HEK293 (cell line): Measurements from ENCODE around the gene PDE4D.
"Not testable (repeated sequence)": the region's sequence is repeated elsewhere in the genome, so short reads cannot be mapped to it uniquely, and the experiment has no call there.

Experiments used
- CTCF ChIA-PET: fragments of 350-600 bp; formaldehyde crosslinking; extraction: SDS; loops from one replicate; lab custom pipeline; 2021; ENCODE audit warnings: antibody characterized with exemption; lab: Yijun Ruan, JAX
- POLR2A ChIA-PET: fragments of 300-600 bp; formaldehyde crosslinking; extraction: SDS; loops from one replicate; lab custom pipeline; 2020; ENCODE audit warnings: antibody characterized with exemption, inconsistent platforms; lab: Yijun Ruan, JAX
- H3K27ac ChIP-seq: fragments of 200-500 bp; sonication (Bioruptor generic); 2 replicates; pipeline ENCODE4 v1.5.1; 2014; ENCODE audit warnings: low read depth, low read length, control low read depth, inconsistent platforms; ENCODE audit errors: extremely low read depth
- H3K36me3 ChIP-seq, 2 experiments: fragments of 200-500 bp in 1 of 2; sonication (Bioruptor generic) in 1 of 2; 1 replicate in 1 of 2; 2 replicates in 1 of 2; pipeline ENCODE4 v1.5.1; 2014 to 2017; ENCODE audit warnings: inconsistent platforms in 2 of 2, low read length in 2 of 2; ENCODE audit not compliant: control insufficient read depth in 2 of 2, insufficient read depth in 1 of 2
- H3K4me1 ChIP-seq: fragments of 200-500 bp; sonication (Bioruptor generic); 2 replicates; pipeline ENCODE4 v1.5.1; 2014; ENCODE audit warnings: mild to moderate bottlenecking, low read length, inconsistent platforms; ENCODE audit not compliant: control insufficient read depth, insufficient read depth
- H3K4me3 ChIP-seq: 2 replicates; pipeline ENCODE4 v1.5.1; 2011; ENCODE audit warnings: low read depth, mild to moderate bottlenecking, control low read depth, low read length, moderate library complexity
- H3K9me3 ChIP-seq: fragments of 200-500 bp; sonication (Bioruptor generic); 2 replicates; pipeline ENCODE4 v1.5.1; 2014; ENCODE audit warnings: low read depth, low read length, inconsistent platforms; ENCODE audit not compliant: control insufficient read depth, insufficient read depth
- GLIS1 ChIP-seq: fragments of 450-650 bp; formaldehyde crosslinking; IDR thresholded peaks from 2 replicates; pipeline ENCODE4 v1.5.1; 2016; ENCODE audit warnings: missing biosample characterization, missing genetic modification characterization
- HOXC10 ChIP-seq: sonication (generic); formaldehyde crosslinking; IDR thresholded peaks from 2 replicates; pipeline ENCODE4 v1.8.1; 2023; ENCODE audit warnings: mild to moderate bottlenecking, missing genetic modification reagents
- KLF7 ChIP-seq: fragments of 450-650 bp; formaldehyde crosslinking; IDR thresholded peaks from 2 replicates; pipeline ENCODE4 v1.5.1; 2016; ENCODE audit warnings: missing biosample characterization, missing genetic modification characterization, borderline replicate concordance
- KLF8 ChIP-seq: fragments of 450-650 bp; formaldehyde crosslinking; IDR thresholded peaks from 2 replicates; pipeline ENCODE4 v1.5.1; 2016; ENCODE audit warnings: missing biosample characterization, missing genetic modification characterization
- RBAK ChIP-seq: fragments of 450-650 bp; formaldehyde crosslinking; IDR thresholded peaks from 2 replicates; pipeline ENCODE4 v1.5.1; 2016; ENCODE audit warnings: missing biosample characterization, missing genetic modification characterization
- SETDB1 ChIP-seq: IDR thresholded peaks from one replicate; pipeline ENCODE4 v1.6.1; 2017; ENCODE audit warnings: mild to moderate bottlenecking, low read length, moderate library complexity, mixed read lengths; ENCODE audit not compliant: insufficient read length
- YY1 ChIP-seq: fragments of 450-650 bp; formaldehyde crosslinking; IDR thresholded peaks from 2 replicates; pipeline ENCODE4 v1.5.1; 2018; ENCODE audit warnings: missing biosample characterization, missing genetic modification characterization
- ZNF10 ChIP-seq: fragments of 450-650 bp; formaldehyde crosslinking; IDR thresholded peaks from 2 replicates; pipeline ENCODE4 v1.5.1; 2017; ENCODE audit warnings: missing biosample characterization, missing genetic modification characterization
- ZNF155 ChIP-seq: fragments of 450-650 bp; formaldehyde crosslinking; IDR thresholded peaks from 2 replicates; pipeline ENCODE4 v1.5.1; 2016; ENCODE audit warnings: missing biosample characterization, missing genetic modification characterization
- ZNF221 ChIP-seq: fragments of 450-650 bp; formaldehyde crosslinking; IDR thresholded peaks from 2 replicates; pipeline ENCODE4 v1.5.1; 2017; ENCODE audit warnings: missing biosample characterization, missing genetic modification characterization, borderline replicate concordance
- ZNF341 ChIP-seq: fragments of 450-650 bp; formaldehyde crosslinking; IDR thresholded peaks from 2 replicates; pipeline ENCODE4; 2016; ENCODE audit warnings: low read depth, missing biosample characterization, missing genetic modification characterization
- ZNF354C ChIP-seq: fragments of 450-650 bp; formaldehyde crosslinking; IDR thresholded peaks from 2 replicates; pipeline ENCODE4 v1.5.1; 2016; ENCODE audit warnings: missing biosample characterization, missing genetic modification characterization, low read depth, borderline replicate concordance
- ZNF404 ChIP-seq: fragments of 450-650 bp; formaldehyde crosslinking; IDR thresholded peaks from 2 replicates; pipeline ENCODE4 v1.5.1; 2017; ENCODE audit warnings: missing biosample characterization, missing genetic modification characterization
- ZNF416 ChIP-seq: fragments of 450-650 bp; formaldehyde crosslinking; IDR thresholded peaks from 2 replicates; pipeline ENCODE4 v1.5.1; 2016; ENCODE audit warnings: missing biosample characterization, missing genetic modification characterization
- ZNF473 ChIP-seq: fragments of 450-650 bp; formaldehyde crosslinking; IDR thresholded peaks from 2 replicates; pipeline ENCODE4 v1.5.1; 2017; ENCODE audit warnings: missing biosample characterization, missing genetic modification characterization
- ZNF501 ChIP-seq: fragments of 450-650 bp; formaldehyde crosslinking; IDR thresholded peaks from 2 replicates; pipeline ENCODE4 v1.5.1; 2016; ENCODE audit warnings: missing biosample characterization, missing genetic modification characterization
- ZNF529 ChIP-seq: fragments of 450-650 bp; formaldehyde crosslinking; IDR thresholded peaks from 2 replicates; pipeline ENCODE4 v1.5.1; 2017; ENCODE audit warnings: missing genetic modification characterization, missing biosample characterization; ENCODE audit not compliant: insufficient replicate concordance
- ZNF530 ChIP-seq: fragments of 450-650 bp; formaldehyde crosslinking; IDR thresholded peaks from 2 replicates; pipeline ENCODE4 v1.5.1; 2016; ENCODE audit warnings: low read depth, missing biosample characterization, missing genetic modification characterization
- ZNF544 ChIP-seq: fragments of 450-650 bp; formaldehyde crosslinking; IDR thresholded peaks from 2 replicates; pipeline ENCODE4 v1.5.0; 2017; ENCODE audit warnings: missing biosample characterization, missing genetic modification characterization
- ZNF561 ChIP-seq: fragments of 450-650 bp; IDR thresholded peaks from 2 replicates; pipeline ENCODE4 v1.5.1; 2018; ENCODE audit warnings: missing biosample characterization, missing genetic modification characterization, borderline replicate concordance
- ZNF623 ChIP-seq: fragments of 450-650 bp; formaldehyde crosslinking; IDR thresholded peaks from 2 replicates; pipeline ENCODE4 v1.5.1; 2016; ENCODE audit warnings: missing biosample characterization, missing genetic modification characterization
- ZNF664 ChIP-seq: fragments of 450-650 bp; formaldehyde crosslinking; IDR thresholded peaks from 2 replicates; pipeline ENCODE4 v1.5.1; 2016; ENCODE audit warnings: missing biosample characterization, missing genetic modification characterization
- ZNF776 ChIP-seq: fragments of 450-650 bp; formaldehyde crosslinking; IDR thresholded peaks from 2 replicates; pipeline ENCODE4 v1.5.0; 2017; ENCODE audit warnings: missing biosample characterization, missing genetic modification characterization, borderline replicate concordance
- ZNF830 ChIP-seq: fragments of 450-650 bp; IDR thresholded peaks from 2 replicates; pipeline ENCODE4 v1.5.0; 2018; ENCODE audit warnings: missing biosample characterization, missing genetic modification characterization, low read depth, mild to moderate bottlenecking, moderate library complexity
- TF ChIP-seq, protein P1 (sequence below): fragments of 450-650 bp; formaldehyde crosslinking; IDR thresholded peaks from 2 replicates; pipeline ENCODE4 v1.5.1; 2016; ENCODE audit warnings: missing biosample characterization, missing genetic modification characterization
- TF ChIP-seq, protein P2 (sequence below): fragments of 450-650 bp; formaldehyde crosslinking; IDR thresholded peaks from 2 replicates; pipeline ENCODE4 v1.5.1; 2017; ENCODE audit warnings: missing biosample characterization, missing genetic modification characterization
- TF ChIP-seq, protein P3 (sequence below): fragments of 450-650 bp; formaldehyde crosslinking; IDR thresholded peaks from 2 replicates; pipeline ENCODE4 v1.5.1; 2016; ENCODE audit warnings: missing biosample characterization, missing genetic modification characterization

Gene PDE4D

DNA sequence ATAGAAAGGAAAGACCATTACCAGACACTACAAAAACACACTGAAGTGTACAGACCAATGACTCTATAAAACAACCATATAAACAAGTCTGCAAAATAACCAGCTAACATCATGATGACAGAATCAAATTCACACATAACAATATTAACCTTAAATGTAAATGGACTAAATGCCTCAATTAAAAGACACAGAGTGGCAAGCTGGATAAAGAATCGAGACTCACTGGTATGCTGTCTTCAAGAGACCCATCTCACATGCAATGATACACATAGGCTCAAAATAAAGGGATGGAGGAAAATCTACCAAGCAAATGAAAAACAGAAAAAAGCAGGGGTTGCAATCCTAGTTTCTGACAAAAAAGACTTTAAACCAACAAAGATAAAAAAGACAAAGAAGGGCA lies 519.5 kb downstream of the PDE4D start:
- CTCF ChIA-PET: interaction anchor here (0.6 to 2.2 kb wide), 3 partner anchors 57 to 186 kb away, joined by 3 to 11 read pairs (median 4); no protein-coding TSS in a partner anchor
- POLR2A ChIA-PET, H3K9me3 ChIP-seq, H3K27ac ChIP-seq, H3K4me1 ChIP-seq, H3K4me3 ChIP-seq, H3K36me3 ChIP-seq: not testable (repeated sequence)
- TF ChIP-seq ZNF529 (tag by site-specific recombination): peak; percentile 97
- TF ChIP-seq SETDB1: peak; percentile 90

DNA sequence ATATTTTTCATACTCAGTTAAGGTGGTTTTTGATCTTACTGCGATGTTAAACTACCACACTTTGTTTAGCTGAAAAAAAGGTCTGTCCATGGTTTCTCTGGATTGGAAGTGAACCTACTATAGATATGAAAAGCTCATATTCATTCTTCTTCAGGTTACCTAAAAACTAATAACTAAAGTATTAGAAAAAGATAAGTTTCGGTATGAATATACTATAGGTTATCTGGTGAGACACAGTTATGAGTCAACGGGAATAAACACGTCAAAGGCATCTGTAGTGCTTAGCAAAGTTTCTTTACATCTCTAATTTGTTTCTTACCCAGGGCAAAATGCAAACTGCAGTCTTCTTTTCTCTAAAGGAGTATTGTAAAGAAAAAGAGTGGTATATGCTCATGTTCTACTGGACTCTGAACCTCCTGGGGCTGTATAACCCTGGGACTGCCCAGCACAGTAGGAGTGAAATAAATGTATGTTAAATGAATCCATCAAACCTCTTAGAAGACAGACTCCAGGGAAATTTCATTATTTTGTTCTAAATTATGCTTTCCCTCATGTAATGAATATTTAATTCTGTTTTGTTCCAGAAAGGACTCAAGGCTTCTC lies 521.9 kb downstream of the PDE4D start:
- CTCF ChIA-PET: interaction anchor here (0.5 to 4.5 kb wide), 4 partner anchors 9 to 183 kb away, joined by 3 to 17 read pairs (median 8); no protein-coding TSS in a partner anchor
- Histone ChIP-seq H3K9me3 (no peaks in the 10 kb centered on the region), H3K4me1 (no peaks in the 10 kb centered on the region), H3K4me3 (no peak overlapping the region), H3K36me3 (no peaks in the 10 kb centered on the region), H3K27ac (no peak overlapping the region)
- no peak for TF ChIP-seq ZNF664 (tag by site-specific recombination)
- TF ChIP-seq YY1 (tag by site-specific recombination): no peak
- no peak for TF ChIP-seq KLF8 (tag by site-specific recombination)
- TF ChIP-seq ZNF530: no peak
- no peak for TF ChIP-seq ZNF10 (tag by site-specific recombination)
- TF ChIP-seq ZNF830 (tag by site-specific recombination): no peak
- TF ChIP-seq, protein P1, sequence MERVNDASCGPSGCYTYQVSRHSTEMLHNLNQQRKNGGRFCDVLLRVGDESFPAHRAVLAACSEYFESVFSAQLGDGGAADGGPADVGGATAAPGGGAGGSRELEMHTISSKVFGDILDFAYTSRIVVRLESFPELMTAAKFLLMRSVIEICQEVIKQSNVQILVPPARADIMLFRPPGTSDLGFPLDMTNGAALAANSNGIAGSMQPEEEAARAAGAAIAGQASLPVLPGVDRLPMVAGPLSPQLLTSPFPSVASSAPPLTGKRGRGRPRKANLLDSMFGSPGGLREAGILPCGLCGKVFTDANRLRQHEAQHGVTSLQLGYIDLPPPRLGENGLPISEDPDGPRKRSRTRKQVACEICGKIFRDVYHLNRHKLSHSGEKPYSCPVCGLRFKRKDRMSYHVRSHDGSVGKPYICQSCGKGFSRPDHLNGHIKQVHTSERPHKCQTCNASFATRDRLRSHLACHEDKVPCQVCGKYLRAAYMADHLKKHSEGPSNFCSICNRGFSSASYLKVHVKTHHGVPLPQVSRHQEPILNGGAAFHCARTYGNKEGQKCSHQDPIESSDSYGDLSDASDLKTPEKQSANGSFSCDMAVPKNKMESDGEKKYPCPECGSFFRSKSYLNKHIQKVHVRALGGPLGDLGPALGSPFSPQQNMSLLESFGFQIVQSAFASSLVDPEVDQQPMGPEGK (tag by site-specific recombination): no peak
- TF ChIP-seq ZNF473 (tag by site-specific recombination): no peak
- TF ChIP-seq ZNF354C (tag by site-specific recombination): no peak
- no peak for TF ChIP-seq ZNF221 (tag by site-specific recombination)
- TF ChIP-seq GLIS1 (tag by site-specific recombination): no peak
- TF ChIP-seq ZNF155 (tag by site-specific recombination): no peak
- TF ChIP-seq, protein P2, sequence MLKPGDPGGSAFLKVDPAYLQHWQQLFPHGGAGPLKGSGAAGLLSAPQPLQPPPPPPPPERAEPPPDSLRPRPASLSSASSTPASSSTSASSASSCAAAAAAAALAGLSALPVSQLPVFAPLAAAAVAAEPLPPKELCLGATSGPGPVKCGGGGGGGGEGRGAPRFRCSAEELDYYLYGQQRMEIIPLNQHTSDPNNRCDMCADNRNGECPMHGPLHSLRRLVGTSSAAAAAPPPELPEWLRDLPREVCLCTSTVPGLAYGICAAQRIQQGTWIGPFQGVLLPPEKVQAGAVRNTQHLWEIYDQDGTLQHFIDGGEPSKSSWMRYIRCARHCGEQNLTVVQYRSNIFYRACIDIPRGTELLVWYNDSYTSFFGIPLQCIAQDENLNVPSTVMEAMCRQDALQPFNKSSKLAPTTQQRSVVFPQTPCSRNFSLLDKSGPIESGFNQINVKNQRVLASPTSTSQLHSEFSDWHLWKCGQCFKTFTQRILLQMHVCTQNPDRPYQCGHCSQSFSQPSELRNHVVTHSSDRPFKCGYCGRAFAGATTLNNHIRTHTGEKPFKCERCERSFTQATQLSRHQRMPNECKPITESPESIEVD (tag by site-specific recombination): no peak
- no peak for TF ChIP-seq ZNF561 (tag by site-specific recombination)
- TF ChIP-seq ZNF341 (tag by site-specific recombination): no peak
- no peak for TF ChIP-seq ZNF404
- POLR2A ChIA-PET: no interaction called here

DNA sequence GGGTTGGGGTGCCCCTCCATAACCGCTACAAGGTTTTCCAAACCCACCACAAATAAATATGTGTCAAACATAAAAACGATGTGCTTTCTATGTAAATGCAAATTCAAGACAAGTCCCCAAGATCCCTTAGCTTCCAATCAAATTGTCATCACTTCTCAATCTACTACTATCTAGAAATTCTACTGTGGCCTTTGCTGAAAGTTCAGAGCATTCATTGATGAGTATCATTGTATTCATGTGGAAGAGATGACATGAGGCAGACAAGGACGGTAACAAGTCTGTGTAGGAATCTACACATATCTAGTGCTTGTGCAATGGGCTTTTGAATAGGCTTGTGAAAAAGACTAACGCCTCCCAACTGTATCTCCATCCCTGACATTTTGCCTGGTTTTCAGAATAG lies 524.6 kb downstream of the PDE4D start:
- ChIA-PET POLR2A (no interaction called here), CTCF (interaction anchor here (1.2 to 7.4 kb wide), 7 partner anchors 12 to 179 kb away, joined by 3 to 101 read pairs (median 17); no protein-coding TSS in a partner anchor)
- Histone ChIP-seq H3K4me1 (peaks cover 11% of the 10 kb centered on the region), H3K27ac (no peak overlapping the region), H3K36me3 (no peaks in the 10 kb centered on the region), H3K9me3 (no peaks in the 10 kb centered on the region), H3K4me3 (no peak overlapping the region)
- TF ChIP-seq ZNF354C (tag by site-specific recombination): no peak
- TF ChIP-seq ZNF10 (tag by site-specific recombination): no peak
- TF ChIP-seq, protein P3, sequence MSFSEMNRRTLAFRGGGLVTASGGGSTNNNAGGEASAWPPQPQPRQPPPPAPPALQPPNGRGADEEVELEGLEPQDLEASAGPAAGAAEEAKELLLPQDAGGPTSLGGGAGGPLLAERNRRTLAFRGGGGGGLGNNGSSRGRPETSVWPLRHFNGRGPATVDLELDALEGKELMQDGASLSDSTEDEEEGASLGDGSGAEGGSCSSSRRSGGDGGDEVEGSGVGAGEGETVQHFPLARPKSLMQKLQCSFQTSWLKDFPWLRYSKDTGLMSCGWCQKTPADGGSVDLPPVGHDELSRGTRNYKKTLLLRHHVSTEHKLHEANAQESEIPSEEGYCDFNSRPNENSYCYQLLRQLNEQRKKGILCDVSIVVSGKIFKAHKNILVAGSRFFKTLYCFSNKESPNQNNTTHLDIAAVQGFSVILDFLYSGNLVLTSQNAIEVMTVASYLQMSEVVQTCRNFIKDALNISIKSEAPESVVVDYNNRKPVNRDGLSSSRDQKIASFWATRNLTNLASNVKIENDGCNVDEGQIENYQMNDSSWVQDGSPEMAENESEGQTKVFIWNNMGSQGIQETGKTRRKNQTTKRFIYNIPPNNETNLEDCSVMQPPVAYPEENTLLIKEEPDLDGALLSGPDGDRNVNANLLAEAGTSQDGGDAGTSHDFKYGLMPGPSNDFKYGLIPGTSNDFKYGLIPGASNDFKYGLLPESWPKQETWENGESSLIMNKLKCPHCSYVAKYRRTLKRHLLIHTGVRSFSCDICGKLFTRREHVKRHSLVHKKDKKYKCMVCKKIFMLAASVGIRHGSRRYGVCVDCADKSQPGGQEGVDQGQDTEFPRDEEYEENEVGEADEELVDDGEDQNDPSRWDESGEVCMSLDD: no peak
- no peak for TF ChIP-seq ZNF544 (tag by site-specific recombination)
- TF ChIP-seq KLF7 (tag by site-specific recombination): no peak
- TF ChIP-seq RBAK (tag by site-specific recombination): no peak
- TF ChIP-seq ZNF416 (tag by site-specific recombination): no peak
- TF ChIP-seq ZNF501 (tag by site-specific recombination): no peak
- no peak for TF ChIP-seq ZNF776 (tag by site-specific recombination)
- no peak for TF ChIP-seq ZNF623 (tag by site-specific recombination)
- TF ChIP-seq HOXC10 (CRISPR knock-in tag): no peak
